HG03025 (cell line): ENCODE data around the gene PAK6.

ENCODE experiments used
- ATAC-seq: cut with Tn5 transposase; IDR thresholded peaks from one replicate; pipeline ENCODE4 v1.9.1; 2021; ENCODE audit warnings: mild to moderate bottlenecking, moderate library complexity; ENCODE audit not compliant: unreplicated experiment, low FRiP score

PAK6 gene

GRCh38 chr15:40287968-40288367 is 49.1 kb downstream of the PAK6 start:
- ATAC-seq: no peak

DNA sequence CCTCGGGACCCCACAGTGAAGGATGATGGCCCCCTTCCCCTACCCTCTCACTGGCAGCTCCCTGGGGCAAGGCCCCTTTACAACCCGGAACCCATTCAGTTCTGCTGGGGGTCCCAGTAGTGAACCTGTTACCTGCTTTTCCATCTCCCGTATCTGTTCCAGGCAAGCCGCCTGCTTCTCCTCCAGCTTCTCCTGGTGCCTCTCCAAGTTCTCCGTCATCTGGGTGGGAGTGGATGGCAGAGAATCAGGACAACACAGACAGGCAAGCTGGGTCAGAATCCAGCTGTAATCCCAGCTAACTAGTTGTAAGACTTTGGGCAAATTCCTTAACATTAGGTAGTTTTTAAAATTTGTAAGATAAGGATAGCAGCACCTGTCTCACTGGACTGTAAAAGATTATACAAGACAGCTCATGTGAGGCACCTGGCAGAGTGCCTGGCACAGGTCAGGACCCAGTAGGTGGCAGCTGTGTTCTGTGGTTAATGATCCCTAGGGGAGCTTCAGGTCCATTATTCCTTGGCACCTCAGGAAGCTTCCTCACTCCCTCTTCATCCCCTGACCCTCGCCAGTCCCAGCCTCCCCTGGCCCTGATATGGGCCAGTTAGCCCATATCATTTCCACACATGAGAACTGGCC is 50.4 kb downstream of the PAK6 start:
- no peak for ATAC-seq

- no peak for ATAC-seq
These were observed 51.7 kb downstream of the PAK6 start for GRCh38 chr15:40290545-40290917.

DNA sequence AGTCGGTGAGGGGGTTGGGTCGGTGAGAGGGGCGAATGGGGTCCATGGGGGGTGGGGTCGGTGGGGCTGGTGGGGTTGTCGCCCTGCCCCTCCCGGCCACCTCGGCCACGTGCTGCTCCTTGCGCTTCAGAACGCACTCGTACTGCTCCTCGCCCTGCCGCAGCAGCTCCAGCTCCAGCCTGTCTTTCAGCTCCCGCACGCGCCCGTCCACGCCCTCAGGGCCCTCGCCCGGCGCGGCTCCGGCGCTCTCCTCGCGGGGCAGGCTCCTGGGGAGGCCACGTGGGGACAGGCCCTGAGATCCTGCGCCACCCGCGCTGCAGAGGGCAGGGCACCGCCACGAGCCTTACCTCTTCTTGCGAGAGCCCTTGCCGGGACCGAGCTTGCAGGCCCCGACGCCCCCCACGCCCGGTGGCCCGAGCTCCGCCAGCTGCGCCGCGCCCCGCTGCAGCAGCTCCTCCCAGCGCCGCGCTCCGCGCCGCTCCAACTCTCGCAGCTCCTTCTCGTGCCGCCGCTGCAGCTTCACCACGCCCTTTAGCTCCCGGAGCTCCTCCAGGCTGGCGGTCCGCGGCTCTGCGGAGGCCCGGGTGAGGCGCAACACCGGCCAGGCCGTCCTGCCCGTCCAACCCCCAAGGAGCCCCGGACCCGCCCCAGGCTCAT is 52.2 kb downstream of the PAK6 start:
- no peak for ATAC-seq

GRCh38 chr15:40292246-40292645 is 53.4 kb downstream of the PAK6 start:
- no peak for ATAC-seq

GRCh38 chr15:40293006-40293405 is 54.1 kb downstream of the PAK6 start:
- no peak for ATAC-seq

DNA sequence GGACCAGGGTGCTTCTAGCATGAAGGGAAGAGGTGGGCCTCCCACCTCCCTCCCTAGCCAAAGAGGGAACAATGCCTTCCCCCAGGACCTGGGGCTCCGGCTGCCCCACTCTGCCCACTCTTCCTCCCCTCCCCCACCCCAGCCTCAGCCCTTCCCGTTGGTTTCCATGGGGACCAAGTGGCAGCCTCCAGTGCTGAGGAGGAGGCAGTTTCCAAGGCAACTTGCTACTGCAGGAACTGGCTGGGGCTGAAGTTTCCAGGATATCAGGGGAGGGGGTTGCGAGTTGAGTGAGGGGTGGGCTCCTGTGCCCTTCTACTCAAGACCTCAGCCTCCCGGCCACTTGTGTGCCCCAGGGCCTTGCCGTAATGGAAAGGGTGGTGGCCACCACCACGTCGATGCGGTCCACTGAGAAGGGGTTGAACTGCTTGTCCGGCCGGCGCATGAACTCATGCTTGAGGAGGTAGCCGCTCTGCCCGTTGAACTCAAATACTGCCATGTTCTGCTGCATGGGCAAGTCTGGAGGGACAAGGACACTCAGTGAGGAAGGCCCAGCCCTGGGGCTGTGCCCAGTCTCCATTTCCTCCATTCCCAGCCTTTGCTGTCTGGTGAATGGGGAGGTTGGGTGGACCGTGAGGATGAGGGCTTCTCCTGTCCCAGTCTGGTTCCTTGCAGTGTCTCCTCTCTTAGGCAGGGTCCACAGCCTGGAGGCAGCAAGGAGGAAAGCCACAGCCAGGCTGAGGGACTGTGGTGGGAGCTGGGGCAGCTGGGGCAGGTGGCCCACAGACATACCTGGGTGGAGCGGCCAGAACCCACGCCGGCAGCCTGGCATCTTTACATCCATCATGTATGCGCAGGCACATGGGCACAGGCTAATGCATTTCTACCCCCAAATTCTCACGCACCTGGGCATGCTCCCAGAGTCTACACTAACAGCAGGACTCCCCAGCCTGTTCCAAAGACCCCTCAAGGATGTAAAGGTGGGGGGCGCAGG is 55.3 kb downstream of the PAK6 start:
- ATAC-seq: no peak

- no peak for ATAC-seq
These were observed 56.4 kb downstream of the PAK6 start for GRCh38 chr15:40295297-40295696.

DNA sequence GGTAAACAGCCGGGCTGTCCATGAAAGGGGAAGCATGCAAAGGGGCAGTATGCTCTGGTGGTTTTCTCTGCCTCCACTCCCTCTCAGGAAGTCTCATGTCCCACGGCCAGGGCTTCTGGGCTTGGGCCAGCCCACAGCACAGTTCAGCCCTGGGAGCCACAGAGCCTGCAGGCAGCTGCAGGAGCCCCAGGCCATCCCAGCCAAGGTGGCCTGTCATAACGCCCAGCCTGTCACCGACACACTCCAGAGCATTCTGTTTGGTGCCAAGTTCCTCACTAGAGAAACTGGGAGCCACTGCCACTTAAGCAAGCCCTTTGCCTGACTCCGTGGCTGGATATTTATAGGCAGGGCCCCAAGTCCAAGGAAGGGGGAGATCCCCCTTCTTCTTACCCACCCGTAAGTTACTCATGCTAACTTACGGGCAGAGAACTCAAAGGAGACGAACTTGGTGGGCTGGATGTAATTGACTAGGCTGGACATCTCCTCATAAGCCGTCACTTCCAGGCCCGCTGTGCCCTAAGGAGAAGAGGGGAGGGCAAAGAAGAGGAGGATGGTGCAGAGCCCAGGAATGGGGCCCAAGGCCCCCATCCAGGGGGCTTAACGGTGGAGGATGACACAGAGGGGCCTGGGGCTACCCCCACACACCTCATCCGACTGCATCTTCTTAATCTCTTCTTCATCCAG is 57.2 kb downstream of the PAK6 start:
- ATAC-seq: no peak

GRCh38 chr15:40296561-40297230 is 57.8 kb downstream of the PAK6 start:
- ATAC-seq: no peak

- no peak for ATAC-seq
These were observed 58.5 kb downstream of the PAK6 start for GRCh38 chr15:40297356-40297755.

GRCh38 chr15:40298216-40298935 is 59.5 kb downstream of the PAK6 start:
- no peak for ATAC-seq

DNA sequence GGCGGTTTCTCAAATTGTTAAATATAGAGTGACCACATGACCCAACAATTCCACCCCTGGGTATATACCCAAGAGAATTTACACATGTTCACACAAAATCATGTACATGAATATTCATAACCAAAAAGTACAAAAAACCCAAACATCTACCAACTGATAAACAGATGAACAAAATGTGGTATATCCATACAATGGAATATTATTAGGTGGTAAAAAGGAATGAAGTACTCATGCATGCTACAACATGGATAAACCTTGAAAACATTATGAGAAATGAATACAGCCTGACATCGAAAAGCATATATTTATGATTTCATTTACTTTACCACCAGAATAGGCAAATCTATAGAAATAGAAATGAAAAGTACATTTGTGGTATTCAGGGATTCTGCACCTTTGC is 61.5 kb downstream of the PAK6 start:
- no peak for ATAC-seq

GRCh38 chr15:40300771-40301170 is 61.9 kb downstream of the PAK6 start:
- no peak for ATAC-seq

GRCh38 chr15:40301467-40302179 is 62.8 kb downstream of the PAK6 start:
- no peak for ATAC-seq

DNA sequence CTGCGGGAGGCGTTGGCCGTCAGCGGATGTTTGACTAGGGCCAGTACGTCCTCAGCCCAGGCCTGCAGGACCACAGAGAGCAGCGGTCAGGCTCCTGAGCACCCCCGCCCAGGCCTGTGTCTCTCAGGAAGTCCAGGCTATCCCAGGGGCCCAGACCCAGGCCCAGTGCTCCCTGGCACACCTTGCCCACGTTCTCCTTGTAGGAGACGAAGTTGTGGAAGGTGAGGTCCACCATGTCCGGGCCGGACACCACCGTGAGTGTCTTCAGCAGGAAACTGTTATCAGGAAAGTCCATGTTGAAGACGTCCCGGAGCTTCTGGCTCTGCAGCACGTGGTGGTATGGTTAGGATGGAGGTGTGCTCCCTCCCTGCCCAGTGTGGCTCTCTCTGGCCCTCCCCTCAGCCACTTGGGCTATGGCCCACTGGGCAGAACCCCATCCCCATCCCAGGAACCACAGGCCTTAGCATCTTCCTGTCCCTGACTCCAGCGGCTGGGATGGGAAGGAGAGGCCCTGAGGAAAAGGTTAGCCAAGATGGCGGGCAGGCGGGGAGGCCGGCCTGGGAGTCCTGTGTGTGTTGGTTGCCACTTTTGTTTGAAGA is 63.5 kb downstream of the PAK6 start:
- ATAC-seq: no peak

DNA sequence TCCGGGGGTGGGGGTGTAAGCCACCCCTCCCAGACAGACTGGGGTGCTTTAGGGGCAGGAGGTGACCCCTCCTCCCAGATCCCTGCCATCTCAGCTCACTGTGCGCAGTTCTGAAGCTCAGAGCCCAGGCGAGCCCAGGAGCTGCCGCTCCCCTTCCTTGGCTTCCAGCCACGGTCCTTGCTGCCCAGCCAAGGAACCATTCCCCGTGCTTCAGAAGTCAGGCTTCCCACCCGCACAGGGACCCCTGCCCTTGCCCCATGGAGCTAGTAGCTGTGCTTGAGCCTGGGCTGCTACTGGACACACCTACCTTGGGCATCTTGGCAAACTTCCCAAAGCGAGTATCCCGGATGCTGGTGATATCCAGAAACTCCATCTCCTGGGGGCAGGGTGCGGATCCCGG is 64.1 kb downstream of the PAK6 start:
- no peak for ATAC-seq

DNA sequence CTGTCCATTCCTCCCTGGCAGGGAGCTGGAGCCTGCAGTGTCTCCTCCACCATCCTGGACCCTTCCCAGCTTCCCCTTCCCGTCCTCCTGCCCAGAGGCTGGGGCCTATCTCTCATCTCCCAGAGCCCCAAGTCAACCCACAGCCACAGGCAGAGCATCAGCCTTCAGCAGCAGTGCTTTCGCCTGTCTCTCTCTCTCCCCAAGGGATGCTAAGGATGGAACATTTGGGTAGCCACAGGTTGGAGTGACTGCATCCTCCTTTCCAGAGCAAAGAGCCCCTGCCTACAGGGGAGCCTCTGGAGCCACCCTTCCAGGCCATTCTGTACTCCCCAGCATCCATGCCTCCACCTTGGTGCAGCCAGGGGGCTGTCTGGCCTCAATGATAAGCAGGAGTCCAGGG is 64.7 kb downstream of the PAK6 start:
- ATAC-seq: no peak

DNA sequence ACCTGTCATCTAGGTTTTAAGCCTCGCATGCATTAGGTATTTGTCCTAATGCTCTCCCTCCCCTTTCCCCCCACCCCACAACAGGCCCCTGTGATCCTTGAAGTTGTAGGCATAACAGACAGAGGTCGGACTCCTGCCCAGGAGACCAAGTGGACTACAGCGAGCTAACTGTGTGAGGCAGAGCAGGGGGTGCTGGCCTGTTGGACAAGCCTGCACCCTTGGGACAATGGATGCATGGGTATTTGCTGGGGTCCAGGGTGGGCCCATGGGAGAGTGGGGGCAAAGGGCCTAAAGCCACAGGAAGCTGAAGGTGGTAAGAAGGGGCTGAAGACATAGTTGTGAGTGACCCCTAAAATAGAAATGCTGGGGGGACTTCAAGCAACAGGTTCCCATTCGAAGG is 66.4 kb downstream of the PAK6 start:
- ATAC-seq: no peak
